ENCODE results near the gene LRRTM4. TPM values are rescaled to one million over a fixed set of nuclear protein-coding genes. Genes with fewer than 3 reads are reported as not detected.

The LRRTM4 gene
- total and polyA plus RNA-seq, 10 of the 15 experiments (the other 5 are each of a cell fraction or from before 2014, with no cell fraction given) = 0.01 to 1.0 TPM; not detected in 8

- no peak for TF ChIP-seq SRF (IDR thresholded peaks at IDR 0.05; ENCODE audit: low read depth in 2 of 2, low read length in 2 of 2)
- TF ChIP-seq DPF2 (IDR thresholded peaks at IDR 0.05) = no peak
Observed at GRCh38 chr2:77119333-77119732, 402.8 kb downstream of the LRRTM4 start (continued).

- Histone ChIP-seq H4K20me1 (ENCODE audit: control insufficient read depth, insufficient read depth) (no peaks in the 10 kb centered on the region), H3K4me2 (ENCODE audit: control insufficient read depth, insufficient read depth) (no peak overlapping the region), H3K9ac (ENCODE audit: control insufficient read depth, insufficient read depth, low read length) (no peak overlapping the region), H2AFZ (ENCODE audit: control insufficient read depth, low read depth, low read length) (no peak overlapping the region), H3K27ac (ENCODE audit: control insufficient read depth, insufficient read depth) (no peak overlapping the region), H3K9me3 (replicated peaks; ENCODE audit: control insufficient read depth, insufficient read depth, low read length) (no peaks in the 10 kb centered on the region), H3K4me3 (no peak overlapping the region), H3K36me3 (ENCODE audit: control insufficient read depth in 2 of 2, insufficient read depth in 2 of 2, low read length in 1 of 2) (no peaks in the 10 kb centered on the region), H3K4me1 (ENCODE audit: control insufficient read depth, insufficient read depth, low read length) (no peaks in the 10 kb centered on the region), H3K27me3 (replicated peaks in 1 of 2; ENCODE audit: control insufficient read depth in 2 of 2, insufficient read depth in 2 of 2, low read length in 1 of 2) (no peaks in the 10 kb centered on the region), H3K79me2 (ENCODE audit: control insufficient read depth, insufficient read depth, low read length) (no peaks in the 10 kb centered on the region)
- no peak for ATAC-seq
- SMC1A ChIA-PET (ENCODE audit: uncharacterized antibody, unreplicated experiment) = no interaction called here
- RAD21 ChIA-PET (ENCODE audit: unreplicated experiment) = no interaction called here
- POLR2A ChIA-PET = interaction anchor here (0.7 kb wide), 1 partner anchor 980 kb away, joined by 3 read pairs; no protein-coding TSS in a partner anchor
- WGBS (ENCODE audit: insufficient coverage, insufficient replicate concordance, low lambda C conversion rate, missing lambda C conversion rate) = 81% methylated on average over 1 of the region's 1 CpG
- intact Hi-C loops (cut with micrococcal nuclease; ENCODE audit: unreplicated experiment) = no loop called here
- CTCF ChIA-PET = no interaction called here
- no peak for FAIRE-seq
- in situ Hi-C loops (cut with MboI) = no loop called here
- no peak for DNase-seq (ENCODE audit: low read depth, low spot score)
- no TSS peak for BruUV-seq (replicated peaks)
- no peak for TF ChIP-seq NR2C1 (IDR thresholded peaks at IDR 0.05)
- no peak for TF ChIP-seq POLR2AphosphoS5 (IDR thresholded peaks at IDR 0.05; ENCODE audit: low read length)
- no peak for TF ChIP-seq PML (IDR thresholded peaks at IDR 0.05; ENCODE audit: low read length)
- TF ChIP-seq FOXM1 (IDR thresholded peaks at IDR 0.05; ENCODE audit: low read depth, low read length) = no peak
- TF ChIP-seq BCL3 (IDR thresholded peaks at IDR 0.05; ENCODE audit: borderline replicate concordance, insufficient read depth, low read depth, low read length, poor library complexity, severe bottlenecking) = no peak
- TF ChIP-seq HDGF (IDR thresholded peaks at IDR 0.05) = no peak
- TF ChIP-seq RB1 (IDR thresholded peaks at IDR 0.05; ENCODE audit: borderline replicate concordance) = no peak
- TF ChIP-seq SREBF1 (IDR thresholded peaks at IDR 0.05; ENCODE audit: low read length) = no peak
- TF ChIP-seq MXI1 (IDR thresholded peaks at IDR 0.05; ENCODE audit: low read depth, low read length) = no peak
- TF ChIP-seq NBN (IDR thresholded peaks at IDR 0.05) = no peak
- TF ChIP-seq YY1 (IDR thresholded peaks at IDR 0.05; ENCODE audit: low read depth, low read length) = no peak
- no peak for TF ChIP-seq SP1 (IDR thresholded peaks at IDR 0.05; ENCODE audit: low read depth, low read length)
- no peak for TF ChIP-seq KLF5 (IDR thresholded peaks at IDR 0.05; ENCODE audit: partially characterized antibody)
- no peak for TF ChIP-seq REST (IDR thresholded peaks at IDR 0.05; ENCODE audit: low read depth, low read length)
- TF ChIP-seq MTA2 (IDR thresholded peaks at IDR 0.05; ENCODE audit: low read depth) = no peak
- TF ChIP-seq ZBTB33 (IDR thresholded peaks at IDR 0.05) = no peak
- no peak for TF ChIP-seq RUNX3 (IDR thresholded peaks at IDR 0.05; ENCODE audit: low read length)
- TF ChIP-seq TBL1XR1 (IDR thresholded peaks at IDR 0.05; ENCODE audit: low read depth, low read length) = no peak
- TF ChIP-seq ASH2L (IDR thresholded peaks at IDR 0.05; ENCODE audit: borderline replicate concordance, low read depth) = no peak
Observed at GRCh38 chr2:77108915-77109314, 413.3 kb downstream of the LRRTM4 start.

Data from GM12878 (cell line).